Stimulated activated CD8-positive, alpha-beta memory T cell treated with anti-CD3 and anti-CD28 coated beads, Interleukin-7, amount 100 ng/mL, for 24 hours (primary cell): Measurements from ENCODE around the gene CACNA2D3.

Experiments
- DNase-seq: peaks from one replicate; pipeline ENCODE4 v3.0.0-alpha.2; 2020; ENCODE audit warnings: low read depth

Gene CACNA2D3

DNA sequence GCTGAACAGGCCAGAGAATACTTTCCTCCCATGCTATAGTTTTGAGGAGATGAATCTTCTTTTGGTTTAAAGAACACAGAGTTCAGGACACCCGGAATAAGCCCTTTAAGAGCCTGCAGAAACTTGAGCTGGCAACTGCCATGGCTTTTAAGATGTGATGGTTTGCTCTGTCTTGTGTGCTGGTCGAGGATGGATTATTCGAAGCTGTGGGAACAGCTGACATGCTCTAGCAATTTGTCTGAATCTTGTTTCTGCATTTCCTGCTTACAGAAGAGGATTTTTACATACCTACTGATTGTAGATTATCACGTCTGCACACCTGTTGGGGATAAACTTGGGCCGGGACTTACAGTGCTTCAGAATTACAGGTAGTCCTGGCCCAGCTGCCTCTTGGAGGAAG is 408.6 kb downstream of the CACNA2D3 start:
- no peak for DNase-seq

DNA sequence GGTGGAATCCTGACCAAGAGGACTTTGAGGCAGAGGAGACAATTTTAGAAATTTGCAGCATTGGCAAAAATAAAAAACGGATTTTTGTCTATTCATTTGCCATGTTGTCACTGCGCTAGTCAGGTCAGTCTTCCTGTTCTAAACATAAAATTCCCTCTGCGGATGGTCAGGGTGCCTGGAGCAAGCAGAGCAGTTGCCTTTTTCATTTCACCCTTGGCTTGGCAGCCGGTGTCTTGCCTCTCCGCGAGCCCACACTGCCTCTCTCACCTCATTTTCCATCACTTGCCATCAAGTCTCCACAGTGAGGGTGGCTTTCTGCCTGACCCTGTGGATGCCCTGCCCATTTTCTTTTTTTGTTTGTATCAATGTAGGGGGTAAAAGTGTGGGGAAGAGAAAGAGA is 409.4 kb downstream of the CACNA2D3 start:
- DNase-seq, result no peak

DNA sequence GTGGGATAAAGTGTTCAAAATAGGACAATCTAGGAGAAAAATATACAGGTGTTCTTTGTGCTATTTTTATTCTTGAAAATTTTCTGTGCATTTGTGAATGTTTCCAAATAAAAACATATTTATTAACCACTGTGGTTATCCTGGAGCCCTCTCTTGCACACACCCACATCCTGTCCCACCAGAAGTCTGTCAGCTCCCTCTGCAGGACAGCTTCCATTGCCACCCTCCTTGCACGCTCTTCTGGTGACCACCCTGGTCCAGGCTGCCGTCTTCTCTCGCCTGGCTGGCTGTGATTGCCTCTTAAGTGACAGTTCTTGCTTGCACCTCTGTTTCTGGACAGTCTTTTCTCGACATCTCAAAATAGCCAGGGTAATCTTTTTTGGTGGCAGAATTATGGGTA is 411.5 kb downstream of the CACNA2D3 start:
- no peak for DNase-seq

DNA sequence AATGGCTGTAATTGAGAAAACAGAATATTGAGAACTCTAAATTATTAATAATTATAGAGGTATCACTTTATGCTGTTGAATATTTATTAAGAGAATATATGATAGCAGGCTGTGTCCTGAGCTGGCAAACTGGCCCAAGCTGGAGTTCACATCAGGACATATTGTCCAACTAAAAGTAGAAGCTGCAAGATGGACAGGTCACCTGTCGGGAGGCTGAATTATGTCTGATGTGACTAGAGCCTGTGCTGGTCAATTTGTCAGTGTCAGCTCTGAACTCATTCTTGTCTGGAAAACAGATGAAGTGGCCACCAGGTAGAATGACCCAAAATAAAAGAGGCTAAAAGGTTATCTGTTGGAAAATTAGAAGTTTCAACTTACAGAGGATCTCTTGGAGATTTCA is 413.3 kb downstream of the CACNA2D3 start:
- DNase-seq, result no peak

DNA sequence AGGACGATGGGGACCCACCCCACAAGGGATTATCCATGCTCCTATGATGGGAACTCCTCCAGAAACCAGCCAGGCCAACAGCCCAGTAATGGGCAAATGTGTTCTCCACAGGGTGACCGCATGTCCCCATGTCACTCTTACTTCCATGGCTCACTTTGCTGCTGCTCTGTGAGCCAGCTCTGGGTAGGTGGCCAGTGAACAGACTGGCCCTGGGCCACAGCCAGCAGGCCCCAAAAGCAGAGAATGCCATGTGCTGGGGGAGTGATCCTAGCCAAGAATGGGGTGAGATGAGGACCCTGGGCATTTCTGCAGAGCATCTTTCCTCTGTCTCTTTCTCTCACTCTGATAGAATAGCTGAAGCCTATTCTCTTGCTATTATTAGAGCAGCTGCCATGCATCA is 414.1 kb downstream of the CACNA2D3 start:
- DNase-seq, result no peak

DNA sequence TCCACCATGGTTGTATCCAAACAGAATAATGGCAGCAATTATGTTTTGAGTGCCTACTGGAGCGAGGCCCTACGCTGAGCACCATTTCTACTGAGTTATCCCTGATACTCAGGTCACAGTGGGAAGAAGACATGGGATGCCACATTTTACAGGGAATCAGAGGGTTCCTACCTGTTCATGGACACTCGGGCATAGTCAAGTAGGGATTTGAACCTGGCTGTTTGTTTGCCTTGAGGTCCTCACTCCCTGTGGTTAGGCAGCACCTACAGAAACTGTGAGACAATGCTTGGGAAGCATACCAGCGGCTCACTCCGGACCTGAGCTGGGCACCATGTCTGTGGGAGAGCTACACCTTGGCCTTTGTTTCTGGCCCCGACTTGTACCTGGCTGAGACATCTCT is 415.2 kb downstream of the CACNA2D3 start:
- no peak for DNase-seq

DNA sequence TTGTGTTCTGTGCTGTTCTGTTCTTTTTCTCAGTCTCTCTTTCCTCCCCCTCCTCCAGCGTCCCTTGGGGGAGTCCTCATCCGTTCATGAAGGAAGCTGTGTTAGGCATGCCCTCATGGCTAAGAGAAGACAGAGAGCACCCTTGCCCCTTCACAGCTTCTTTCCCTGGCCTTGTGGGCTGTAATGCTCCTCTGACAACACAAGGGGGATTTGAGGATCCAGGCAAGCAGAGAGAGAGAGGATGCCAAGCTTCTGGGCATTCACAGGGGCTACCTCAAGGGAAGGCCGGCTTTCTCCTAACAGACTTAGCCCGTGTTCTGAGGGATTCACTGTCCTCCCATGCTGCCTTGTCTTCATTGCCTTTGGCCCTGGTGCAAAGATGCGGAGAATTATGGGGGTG is 416.0 kb downstream of the CACNA2D3 start:
- DNase-seq, result no peak

DNA sequence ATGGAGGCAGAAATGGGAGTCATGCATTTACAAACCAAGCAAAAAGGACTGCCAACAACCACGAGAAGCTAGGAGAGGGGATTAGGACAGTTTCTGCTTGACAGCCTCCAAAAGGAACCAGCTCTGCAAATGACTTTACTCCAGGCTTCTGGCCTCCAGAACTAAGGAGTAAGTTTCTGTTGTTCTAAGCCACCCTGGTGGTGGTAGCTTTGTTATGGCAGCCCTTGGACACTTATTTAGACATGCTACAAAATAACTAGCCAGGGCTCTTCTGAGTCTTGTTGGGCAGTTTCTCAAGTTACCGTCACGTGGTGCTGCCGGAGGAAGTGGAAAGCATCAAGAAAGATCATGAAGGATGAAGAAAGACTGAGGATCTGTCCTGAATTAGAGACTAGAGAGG is 419.0 kb downstream of the CACNA2D3 start:
- DNase-seq, result no peak

DNA sequence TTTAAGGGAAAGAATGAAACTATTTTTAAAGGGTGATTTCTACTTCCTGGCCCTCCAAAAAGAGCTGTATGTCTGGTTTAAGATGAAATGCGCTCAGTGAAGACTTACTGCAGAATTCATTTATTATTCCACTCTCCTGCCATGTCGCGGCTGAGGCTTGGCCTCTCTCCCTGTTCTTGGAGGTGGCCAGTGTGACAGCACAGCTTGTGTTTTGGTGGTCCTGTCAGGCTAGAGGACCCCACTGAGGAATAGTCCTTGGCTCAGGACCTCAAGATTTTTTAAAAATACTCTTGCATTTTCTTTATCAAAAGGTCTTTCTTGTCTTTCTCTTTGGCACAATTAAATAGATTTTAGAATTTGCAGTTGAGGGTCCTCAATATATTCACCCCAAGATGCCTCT is 421.1 kb downstream of the CACNA2D3 start:
- no peak for DNase-seq

DNA sequence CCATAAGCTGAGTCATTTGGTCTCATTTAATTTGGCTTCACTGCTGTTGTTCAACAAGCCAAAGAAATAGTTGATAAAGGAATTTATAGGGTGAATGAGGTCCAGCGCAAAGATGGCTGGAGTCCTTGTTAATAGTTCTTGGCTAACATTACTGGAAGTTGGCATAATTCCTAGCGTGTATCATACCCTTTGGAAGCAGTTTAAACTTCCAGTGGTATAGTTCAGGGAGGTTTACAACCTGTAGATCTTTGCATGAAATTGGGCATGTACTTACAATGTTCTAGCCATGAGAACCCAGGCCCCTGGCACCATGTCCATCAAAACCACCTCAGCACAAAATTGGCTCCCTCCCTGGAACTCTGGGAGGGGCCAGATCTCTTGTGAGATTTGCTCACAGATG is 424.7 kb downstream of the CACNA2D3 start:
- DNase-seq, result no peak

DNA sequence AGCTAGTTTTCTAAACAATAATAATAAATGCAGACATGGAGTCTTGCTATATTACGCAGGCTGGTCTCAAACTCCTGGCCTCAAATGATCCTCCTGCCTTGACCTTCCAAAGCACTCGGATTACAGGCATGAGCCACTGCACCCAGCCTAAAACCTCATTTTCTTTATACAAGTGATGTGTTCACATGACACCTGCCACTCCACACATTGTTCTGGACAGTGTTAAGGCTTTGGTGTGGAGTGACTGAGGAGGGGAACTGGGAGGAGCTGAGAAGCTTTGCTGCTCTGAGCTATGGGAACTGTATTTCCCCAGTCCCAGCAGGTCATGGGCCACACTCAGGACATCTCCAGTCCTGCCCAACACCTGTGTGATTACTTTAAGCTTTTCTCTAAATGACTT is 425.5 kb downstream of the CACNA2D3 start:
- no peak for DNase-seq

DNA sequence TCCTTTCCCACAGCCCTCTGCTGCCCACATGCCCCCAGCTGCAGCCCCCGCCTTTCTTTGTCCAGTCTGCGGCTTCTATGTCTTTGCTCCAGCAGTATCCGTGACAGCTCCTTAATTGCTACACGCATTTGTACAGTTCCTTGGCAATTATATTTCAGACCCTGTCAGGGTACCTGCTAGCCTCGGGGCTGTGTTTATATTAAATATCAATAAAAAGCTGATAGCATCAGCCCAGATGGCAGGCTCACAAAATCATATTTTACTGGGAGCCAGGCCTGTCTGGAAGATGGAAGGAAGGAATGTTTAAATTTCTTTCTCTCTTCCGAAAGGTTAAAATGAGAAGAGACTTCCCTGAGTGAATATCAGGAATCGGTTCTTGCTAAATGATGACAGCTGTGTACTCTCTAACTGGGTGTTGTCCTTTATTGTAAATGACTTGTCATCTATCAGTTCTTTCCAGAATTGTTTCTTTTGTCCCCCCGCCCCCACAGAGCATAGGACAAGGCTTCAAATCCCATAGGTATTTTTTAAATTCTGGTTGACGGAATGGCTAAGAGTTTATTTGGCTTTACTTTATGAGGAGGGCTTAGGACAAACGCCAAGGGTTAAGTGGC is 427.4 kb downstream of the CACNA2D3 start:
- DNase-seq, result no peak

DNA sequence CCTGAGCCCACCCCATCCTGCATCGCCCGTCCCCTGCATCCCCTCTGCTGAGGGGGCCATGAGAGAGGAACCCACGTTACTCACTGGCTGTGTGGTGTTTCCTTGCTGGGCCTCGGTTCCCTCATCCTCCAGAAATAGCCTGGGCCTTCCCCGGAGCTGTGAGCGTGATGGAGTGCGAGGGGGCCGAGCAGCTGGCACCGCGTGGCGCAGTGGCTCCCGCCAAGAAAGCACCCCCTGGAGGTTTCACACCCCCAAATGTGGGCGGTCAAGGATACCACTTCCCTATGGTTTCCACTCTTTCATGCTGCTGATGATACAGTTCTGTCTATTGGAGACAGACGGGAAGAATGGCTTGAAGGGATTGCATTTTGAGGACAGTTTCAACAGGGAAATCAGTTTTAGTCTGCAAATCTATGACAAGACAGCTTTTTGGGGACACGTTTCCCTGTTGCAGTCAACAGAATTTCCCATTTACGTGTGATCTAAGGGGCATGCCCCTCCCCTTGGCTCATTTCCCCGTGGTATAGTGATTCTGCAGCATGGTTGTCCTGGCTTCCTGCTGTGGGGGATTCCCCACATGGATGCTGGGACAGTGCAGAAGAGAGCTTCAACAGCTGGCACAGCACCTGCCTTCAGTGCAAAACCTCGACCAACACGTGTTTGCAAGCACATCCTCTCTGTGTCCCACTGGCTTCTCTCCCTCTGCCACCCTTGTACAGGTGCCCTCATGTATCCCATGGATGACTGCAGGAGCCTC is 428.0 kb downstream of the CACNA2D3 start:
- DNase-seq, result no peak

DNA sequence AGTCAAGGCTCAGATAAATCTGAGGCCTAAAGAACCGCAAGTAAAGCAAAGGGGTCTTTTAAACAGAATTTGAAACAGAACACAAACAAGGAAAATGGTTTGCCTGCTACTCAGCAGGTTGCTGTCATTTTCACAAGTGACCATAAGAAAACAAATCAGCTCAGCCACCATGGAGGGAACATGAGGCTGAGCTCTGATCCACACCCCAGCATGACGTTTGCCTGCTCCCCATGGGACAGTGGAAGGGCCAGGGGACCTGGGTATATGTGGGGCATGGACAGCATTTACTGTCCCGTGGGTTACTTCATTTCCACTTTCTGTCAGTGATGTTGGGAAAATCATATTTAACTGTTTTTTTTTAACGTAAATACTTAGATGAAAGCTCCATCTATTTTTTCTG is 434.3 kb downstream of the CACNA2D3 start:
- DNase-seq, result no peak

DNA sequence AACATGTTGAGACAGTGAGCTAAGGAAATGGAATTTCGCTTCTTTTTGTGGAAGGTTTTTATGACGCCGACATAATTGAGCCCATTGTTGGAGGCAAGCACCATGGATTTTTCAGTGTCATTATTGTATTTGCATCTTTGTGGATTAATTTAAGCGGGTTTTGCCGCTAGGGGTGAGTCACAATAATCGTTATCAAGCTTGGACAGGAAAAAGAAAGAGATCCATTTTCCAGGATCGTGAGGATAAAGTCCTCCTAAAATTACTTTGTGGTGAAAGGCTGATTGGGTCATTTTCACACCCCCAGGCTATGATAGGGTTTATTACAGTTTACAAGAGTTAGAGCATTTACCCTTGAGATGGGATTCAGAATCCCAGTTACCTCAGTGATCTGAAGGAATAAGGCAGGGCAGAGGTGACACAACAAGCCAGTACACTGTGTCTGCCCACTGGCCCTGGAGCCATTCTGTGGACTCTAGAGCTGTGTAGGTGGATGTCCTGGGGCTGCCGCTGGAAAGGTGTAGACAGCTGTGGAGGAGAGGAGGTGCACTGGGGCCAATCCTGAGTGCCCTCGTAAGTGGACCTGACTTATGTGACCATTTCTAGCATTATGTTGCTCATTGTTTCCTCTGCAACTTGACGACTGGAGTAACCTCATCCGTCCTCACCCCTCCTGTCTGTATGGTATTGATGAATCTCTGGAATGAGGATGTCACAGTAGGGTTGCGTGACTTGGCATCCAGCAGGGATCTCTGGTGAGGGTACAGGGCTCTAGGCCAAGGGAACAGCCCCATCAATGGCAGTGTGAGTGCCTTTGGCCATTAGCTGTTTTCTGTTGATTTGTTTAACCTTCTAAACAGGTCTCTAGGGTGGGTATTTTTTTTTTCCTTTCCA is 435.4 kb downstream of the CACNA2D3 start:
- no peak for DNase-seq

DNA sequence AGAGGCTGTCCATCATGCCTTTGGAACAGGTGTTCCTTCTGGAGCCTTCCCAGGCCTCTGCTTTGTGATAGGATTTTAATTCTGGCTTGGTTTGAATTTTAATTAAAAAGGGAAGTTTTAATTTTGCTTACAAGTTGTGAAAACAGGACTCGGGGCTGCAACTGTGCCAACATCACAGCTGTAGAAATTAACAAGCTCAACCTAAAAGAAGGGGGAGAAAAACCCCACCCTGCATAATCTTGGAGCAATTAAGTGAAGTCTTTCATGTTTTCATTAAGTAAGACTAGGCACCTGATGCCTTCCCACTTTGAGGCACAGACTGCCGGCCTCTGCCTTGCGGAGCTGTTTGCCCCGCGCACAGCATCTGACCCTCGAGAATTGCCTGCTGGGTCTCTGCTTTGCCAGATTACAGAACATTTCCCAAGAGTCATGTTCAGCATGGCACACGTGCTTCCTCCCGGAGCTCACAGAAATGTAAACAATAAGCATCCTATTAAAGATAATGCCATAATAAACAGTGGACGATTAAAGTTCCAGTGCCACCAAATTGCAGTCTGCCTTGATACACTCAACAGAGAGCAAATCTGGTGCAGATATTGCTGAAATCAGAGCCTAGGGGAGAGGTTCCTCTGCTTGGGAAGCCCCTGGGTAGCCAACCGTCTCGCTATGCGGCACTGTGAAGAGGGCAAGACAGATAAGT is 441.3 kb downstream of the CACNA2D3 start:
- DNase-seq, result no peak

DNA sequence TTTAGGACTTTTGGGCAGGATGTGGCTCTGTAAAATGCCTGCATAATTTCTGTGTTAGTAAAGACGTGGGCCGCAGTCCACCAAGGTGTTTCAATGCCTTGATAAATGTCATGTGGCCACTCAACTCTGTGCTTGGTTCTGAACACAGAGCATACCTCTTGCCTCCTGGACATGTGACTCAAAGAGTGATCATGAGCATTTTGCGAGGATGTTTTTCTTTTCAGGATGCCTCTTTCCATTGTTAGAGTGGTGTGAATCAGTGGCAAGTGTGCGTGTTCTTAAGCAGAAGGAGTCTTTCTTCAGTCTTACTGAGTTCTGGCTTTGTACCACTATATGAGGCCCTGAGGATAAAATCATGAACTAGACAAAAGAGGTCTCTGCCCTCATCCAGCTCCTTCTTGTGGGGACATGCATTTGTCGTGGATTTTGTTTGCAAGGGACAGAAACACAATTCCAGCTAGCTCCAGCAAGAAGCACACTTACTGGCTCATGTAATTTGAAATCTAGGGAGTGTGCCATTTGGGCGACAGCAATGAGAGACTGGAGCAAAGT is 442.1 kb downstream of the CACNA2D3 start:
- DNase-seq, result no peak

DNA sequence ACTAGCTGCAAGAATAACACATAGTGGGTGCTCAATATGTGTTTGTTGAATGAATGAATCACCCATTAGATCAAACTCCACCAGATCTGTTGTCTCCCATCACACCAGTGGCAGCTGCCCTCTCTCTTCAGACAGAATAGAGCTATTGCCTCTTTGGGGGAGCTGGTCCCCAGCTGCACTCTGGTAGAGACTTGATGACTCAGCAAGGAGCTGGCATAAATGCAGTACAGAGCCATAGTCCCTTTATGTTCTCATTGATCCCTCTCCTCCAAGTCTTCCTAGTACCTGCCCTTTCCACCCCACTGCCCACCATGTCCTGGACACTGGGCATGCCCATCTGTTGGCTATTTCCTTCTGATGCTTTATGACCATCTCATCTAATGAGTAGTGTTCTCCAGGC is 443.6 kb downstream of the CACNA2D3 start:
- no peak for DNase-seq

DNA sequence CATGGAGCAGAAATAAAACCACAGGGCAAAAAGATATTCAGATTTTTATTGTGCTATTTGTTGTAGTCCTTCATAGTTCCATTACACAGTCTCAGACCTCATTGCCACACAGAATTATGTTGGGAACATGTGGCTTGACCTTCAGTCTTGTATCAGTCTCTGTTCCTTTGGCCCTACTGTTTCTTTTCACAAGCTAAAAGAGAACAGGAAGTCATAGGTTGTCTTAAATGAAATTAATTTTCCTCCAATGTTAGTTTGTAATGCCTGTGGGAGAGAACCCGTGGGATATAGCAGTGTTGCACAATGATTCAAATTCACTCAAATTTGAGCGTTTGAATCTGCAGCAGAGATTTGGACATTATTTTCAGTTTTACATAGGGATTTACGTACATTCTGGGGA is 445.6 kb downstream of the CACNA2D3 start:
- DNase-seq, result no peak

DNA sequence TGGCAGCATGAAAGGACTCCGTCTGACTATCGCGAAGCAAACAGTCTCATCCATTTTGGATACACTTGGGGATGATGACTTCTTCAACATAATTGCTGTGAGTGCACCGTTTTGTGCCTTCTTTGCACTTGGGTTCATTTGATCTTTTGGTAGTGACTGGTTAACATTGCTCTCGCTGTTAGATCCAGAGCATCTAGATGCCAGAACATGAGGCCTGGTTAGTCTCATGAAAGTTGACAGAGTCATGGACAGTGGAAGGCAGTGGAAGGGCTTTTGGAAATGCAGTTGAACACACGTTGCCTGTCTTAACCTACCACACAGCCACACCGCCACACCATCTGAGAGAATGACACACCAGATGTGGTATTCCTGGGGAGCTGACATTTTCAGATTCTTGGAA is 447.7 kb downstream of the CACNA2D3 start:
- no peak for DNase-seq

DNA sequence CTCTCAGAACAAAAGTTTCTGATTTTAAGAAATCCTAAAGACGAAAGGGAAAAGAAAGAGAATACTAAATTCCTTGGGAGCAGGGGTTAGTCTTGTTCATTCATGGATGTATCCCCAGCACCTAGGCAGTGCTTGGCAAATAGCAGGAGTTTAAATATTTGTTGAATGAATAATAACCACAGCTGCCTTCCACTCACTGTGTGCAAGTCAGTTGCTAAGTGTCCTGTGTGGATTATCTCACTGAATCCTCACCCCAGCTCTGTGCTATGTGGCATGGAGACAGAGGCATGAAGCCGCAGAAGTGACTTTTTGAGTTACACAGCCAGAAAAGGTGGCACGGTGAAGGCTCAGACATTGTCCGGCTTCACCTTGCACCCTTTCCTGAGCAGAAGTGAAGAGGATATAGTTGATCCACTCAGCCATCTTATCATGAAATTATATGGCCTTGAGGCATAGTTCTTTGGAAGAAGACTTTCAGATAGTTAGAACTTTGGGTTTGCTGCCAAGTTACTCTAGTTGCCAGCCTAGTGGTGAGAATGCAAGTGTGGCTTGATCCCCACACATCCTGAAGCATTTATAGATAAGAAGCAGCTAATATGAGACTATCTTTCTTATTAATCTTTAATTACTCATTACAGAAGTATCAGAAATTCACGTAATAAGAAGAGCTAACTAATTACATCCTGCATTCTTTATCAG is 450.0 kb downstream of the CACNA2D3 start:
- DNase-seq, result no peak

DNA sequence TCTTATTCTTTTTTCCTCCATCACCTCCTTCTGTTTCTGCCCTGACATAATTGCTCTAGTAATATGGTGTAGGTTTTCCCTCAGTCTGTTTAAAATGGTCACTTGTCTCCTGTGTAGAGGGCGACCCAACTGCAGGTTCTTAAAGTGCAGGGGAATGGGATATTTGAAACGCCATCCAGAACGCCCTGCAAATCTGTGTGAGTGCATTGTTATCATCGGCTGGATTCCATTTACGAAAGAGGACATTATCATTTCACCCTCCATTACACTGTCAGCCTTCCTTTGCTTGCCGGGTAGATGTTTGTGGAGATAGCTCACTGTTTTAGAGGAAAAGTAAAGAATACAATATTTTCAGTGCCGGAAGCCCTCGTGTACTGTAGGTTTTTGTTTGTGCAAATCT is 451.5 kb downstream of the CACNA2D3 start:
- no peak for DNase-seq
